Upper lobe of right lung (tissue), 1 donor: Measurements from ENCODE around the gene PAOX. TPM values are rescaled to one million over a fixed set of nuclear protein-coding genes. Genes with fewer than 3 reads are reported as not detected.

Experiments
- ATAC-seq: fragments of 200-7000 bp; cut with Tn5 transposase; one replicate; pipeline ENCODE4 v1.9.1; 2020; ENCODE audit warnings: mild to moderate bottlenecking, moderate library complexity
- DNase-seq: peaks from one replicate; pipeline ENCODE4 v3.0.0-alpha.2; 2020
- H3K27ac ChIP-seq: fragments of 200-600 bp; one replicate; pipeline ENCODE4 v1.8.0; 2022
- H3K27me3 ChIP-seq: fragments of 200-600 bp; one replicate; pipeline ENCODE4 v1.8.0; 2022; ENCODE audit warnings: mild to moderate bottlenecking
- H3K36me3 ChIP-seq: fragments of 200-600 bp; one replicate; pipeline ENCODE4 v1.8.0; 2022
- H3K4me1 ChIP-seq: fragments of 200-600 bp; one replicate; pipeline ENCODE4 v1.8.0; 2022
- H3K4me3 ChIP-seq: fragments of 200-600 bp; one replicate; pipeline ENCODE4 v1.8.0; 2022; ENCODE audit warnings: mild to moderate bottlenecking
- H3K9me3 ChIP-seq: fragments of 200-600 bp; one replicate; pipeline ENCODE4 v1.8.0; 2022
- intact Hi-C: fragments of 100-400 bp; cut with DNase I; formaldehyde crosslinking; loops from one replicate; pipeline ENCODE4 v1.11.0; 2022
- total RNA-seq: library from RNA; stranded (reverse); fragmentation: NEBNext Ultra II Directional; extraction: Animal tissue kit (Norgen Biotek cat#: 25700); gene quantifications from one replicate; pipeline ENCODE4 v1.2.1, GENCODE V29; 2021
- TF ChIP-seq, protein P1 (sequence below): fragments of 200-600 bp; IDR thresholded peaks from one replicate; pipeline ENCODE4 v1.8.0; 2022; ENCODE audit warnings: antibody characterized with exemption
- donor health status: DM: no; HTN: yes; CAD: no; lungs with severe emphysema.

PAOX gene
- total RNA-seq, 1 donor from 2014 or later, result 6.0 TPM

DNA sequence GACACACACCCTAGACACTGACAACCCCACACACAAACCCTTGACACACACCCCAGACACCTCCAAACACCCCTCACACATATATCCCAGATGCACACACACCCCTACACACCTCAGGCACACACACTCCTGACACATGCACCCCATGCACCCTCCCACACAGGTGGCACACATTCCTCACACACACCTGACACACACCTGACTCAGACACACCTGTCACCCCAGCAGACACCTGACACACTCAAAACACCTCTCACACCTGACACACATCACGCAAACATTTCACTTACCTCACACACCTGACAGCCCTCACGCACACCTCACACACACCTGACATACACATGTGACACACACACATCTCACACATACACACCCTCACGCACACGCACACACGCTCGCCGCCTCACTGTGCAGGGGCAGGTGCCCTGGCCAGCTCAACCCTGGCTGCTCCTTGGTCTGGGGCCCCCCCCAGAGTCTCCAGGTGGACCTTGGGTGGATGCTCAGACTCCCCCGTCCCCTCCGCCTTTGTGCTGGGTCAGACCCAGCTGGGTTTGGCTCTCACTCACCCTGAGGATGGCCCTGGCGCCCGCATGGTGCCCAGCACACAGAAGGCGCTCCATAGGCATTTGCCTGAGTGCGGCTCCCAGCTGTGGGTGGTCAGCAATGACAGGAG is 39.2 kb upstream of the PAOX start:
- peaks cover 58% of the 10 kb centered on the region for H3K27me3 ChIP-seq
- intact Hi-C loops, result no loop called here
- H3K4me3 ChIP-seq, result no peak overlapping the region
- H3K36me3 ChIP-seq, result no peaks in the 10 kb centered on the region
- TF ChIP-seq, protein P1, sequence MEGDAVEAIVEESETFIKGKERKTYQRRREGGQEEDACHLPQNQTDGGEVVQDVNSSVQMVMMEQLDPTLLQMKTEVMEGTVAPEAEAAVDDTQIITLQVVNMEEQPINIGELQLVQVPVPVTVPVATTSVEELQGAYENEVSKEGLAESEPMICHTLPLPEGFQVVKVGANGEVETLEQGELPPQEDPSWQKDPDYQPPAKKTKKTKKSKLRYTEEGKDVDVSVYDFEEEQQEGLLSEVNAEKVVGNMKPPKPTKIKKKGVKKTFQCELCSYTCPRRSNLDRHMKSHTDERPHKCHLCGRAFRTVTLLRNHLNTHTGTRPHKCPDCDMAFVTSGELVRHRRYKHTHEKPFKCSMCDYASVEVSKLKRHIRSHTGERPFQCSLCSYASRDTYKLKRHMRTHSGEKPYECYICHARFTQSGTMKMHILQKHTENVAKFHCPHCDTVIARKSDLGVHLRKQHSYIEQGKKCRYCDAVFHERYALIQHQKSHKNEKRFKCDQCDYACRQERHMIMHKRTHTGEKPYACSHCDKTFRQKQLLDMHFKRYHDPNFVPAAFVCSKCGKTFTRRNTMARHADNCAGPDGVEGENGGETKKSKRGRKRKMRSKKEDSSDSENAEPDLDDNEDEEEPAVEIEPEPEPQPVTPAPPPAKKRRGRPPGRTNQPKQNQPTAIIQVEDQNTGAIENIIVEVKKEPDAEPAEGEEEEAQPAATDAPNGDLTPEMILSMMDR, result no peak
- DNase-seq, result no peak
- H3K27ac ChIP-seq, result no peak overlapping the region
- peaks cover 16% of the 10 kb centered on the region for H3K4me1 ChIP-seq
- no peaks in the 10 kb centered on the region for H3K9me3 ChIP-seq
- ATAC-seq, result no peak

DNA sequence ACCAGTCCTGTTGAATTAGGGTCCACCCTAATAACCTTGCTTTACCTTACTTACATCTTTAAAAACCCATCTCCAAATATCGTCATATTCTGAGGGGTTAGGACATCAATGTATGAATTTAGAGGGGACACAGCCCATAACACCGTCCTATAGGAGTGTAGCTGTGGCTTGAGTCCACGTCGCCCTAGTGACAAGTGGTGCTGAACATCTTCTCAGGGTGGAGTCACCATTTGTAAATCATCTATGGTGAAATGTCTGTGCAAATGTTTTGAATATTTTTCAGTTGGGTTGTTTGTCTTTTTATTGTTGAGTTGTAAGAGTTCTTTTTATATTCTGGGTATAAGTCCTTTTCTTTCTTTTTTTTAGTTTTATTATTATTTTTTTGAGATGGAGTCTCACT is 37.1 kb upstream of the PAOX start:
- H3K4me3 ChIP-seq, result no peak overlapping the region
- intact Hi-C loops, result no loop called here
- no peak for ATAC-seq
- no peak overlapping the region for H3K27ac ChIP-seq
- no peak for DNase-seq
- H3K4me1 ChIP-seq, result no peaks in the 10 kb centered on the region
- H3K27me3 ChIP-seq, result peaks cover 55% of the 10 kb centered on the region
- no peaks in the 10 kb centered on the region for H3K36me3 ChIP-seq
- TF ChIP-seq, protein P1, result no peak
- no peaks in the 10 kb centered on the region for H3K9me3 ChIP-seq

DNA sequence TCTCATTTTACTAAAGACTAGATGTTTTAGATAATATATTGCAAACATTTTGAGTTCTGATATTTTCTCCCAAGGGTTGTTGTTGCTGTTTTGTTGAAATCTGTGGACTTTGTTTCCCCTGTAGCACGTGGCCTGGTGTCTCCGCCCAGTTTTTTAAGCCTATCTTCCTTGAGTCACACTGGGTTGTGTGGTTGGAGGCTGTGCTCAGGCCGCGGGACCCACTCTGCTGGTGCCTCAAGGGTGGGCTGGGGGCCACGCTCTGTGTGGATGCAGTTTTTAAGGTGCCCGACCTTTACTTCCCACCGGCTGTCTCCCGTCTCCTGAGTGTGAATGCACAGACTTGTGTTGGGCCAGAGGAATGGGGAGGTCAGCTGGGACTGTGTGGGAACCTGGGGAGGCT is 36.1 kb upstream of the PAOX start:
- TF ChIP-seq, protein P1, result no peak
- no peaks in the 10 kb centered on the region for H3K36me3 ChIP-seq
- DNase-seq (no peak), ATAC-seq (no peak)
- no peaks in the 10 kb centered on the region for H3K4me1 ChIP-seq
- H3K27ac ChIP-seq, result no peak overlapping the region
- intact Hi-C loops, result no loop called here
- H3K27me3 ChIP-seq, result peaks cover 57% of the 10 kb centered on the region
- no peaks in the 10 kb centered on the region for H3K9me3 ChIP-seq
- no peak overlapping the region for H3K4me3 ChIP-seq

DNA sequence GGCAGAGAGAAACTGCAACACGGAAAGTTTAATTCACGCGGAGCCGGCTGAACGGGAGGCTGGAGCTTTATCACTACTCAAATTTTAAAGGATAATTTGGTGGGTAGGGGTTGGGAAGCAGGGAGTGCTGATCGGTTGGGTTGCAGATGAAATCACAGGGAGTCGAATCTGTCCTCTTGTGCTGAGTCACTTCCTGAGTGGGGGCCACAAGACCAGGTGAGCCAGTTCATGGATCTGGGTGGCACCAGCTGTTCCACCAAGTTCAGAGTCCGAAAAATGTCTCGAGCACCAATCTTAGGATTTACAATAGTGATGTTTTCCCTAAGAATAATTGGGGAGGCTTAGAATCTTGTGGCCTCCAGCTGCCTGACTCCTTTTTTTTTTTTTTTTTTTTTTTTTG is 35.5 kb upstream of the PAOX start:
- intact Hi-C loops, result no loop called here
- H3K27me3 ChIP-seq, result peaks cover 61% of the 10 kb centered on the region

DNA sequence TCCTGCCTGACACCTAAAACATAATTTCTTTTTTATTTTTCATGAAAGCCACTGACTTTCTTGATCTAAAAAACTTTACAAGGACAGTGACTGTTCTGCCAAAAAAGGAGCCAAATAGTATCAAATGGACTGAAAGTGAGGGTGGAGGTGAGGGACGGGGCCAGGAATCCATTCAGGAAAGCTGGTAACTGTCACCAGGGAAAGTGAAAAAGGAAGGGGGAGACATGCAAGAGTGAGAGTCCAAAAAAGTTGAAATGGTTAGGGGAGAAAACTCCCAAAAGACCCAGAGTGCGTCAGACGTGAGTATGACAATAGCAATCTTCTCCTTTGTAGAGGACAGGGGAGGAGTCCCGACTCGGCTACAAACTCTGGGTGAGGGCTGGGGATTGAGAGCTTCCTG is 34.8 kb upstream of the PAOX start:
- Histone ChIP-seq H3K27me3 (peaks cover 61% of the 10 kb centered on the region), H3K36me3 (no peaks in the 10 kb centered on the region), H3K9me3 (no peaks in the 10 kb centered on the region), H3K4me3 (no peak overlapping the region), H3K27ac (no peak overlapping the region), H3K4me1 (no peaks in the 10 kb centered on the region)
- TF ChIP-seq, protein P1, result no peak
- ATAC-seq, result no peak
- intact Hi-C loops, result no loop called here
- DNase-seq, result no peak

More for the DNA sequence above, 35.5 kb upstream of the PAOX start:
- no peak for ATAC-seq
- H3K9me3 ChIP-seq, result no peaks in the 10 kb centered on the region
- no peaks in the 10 kb centered on the region for H3K4me1 ChIP-seq
- DNase-seq, result no peak
- TF ChIP-seq, protein P1, result no peak
- no peak overlapping the region for H3K27ac ChIP-seq
- H3K36me3 ChIP-seq, result no peaks in the 10 kb centered on the region
- H3K4me3 ChIP-seq, result no peak overlapping the region

DNA sequence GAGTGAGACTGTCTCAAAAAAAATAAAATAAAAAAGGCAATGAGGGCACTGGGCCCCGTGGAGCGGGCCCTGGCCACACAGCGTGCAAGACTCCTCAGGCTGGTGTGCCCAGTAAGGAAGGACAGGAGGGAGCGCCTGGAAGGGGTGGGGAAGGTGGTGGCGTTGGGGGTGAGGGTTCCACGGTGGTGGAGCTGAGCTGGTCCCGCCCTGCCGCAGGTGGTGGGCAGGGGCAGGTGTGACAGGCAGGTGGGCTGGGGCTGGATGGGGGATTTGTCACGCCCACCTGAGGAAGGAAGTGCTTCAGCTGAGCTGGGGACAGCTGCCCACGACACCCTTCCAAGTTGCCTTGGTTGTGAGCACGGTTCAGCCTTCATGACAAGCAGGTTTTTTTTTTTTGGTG is 32.6 kb upstream of the PAOX start:
- DNase-seq (no peak), ATAC-seq (no peak)
- Histone ChIP-seq H3K9me3 (no peaks in the 10 kb centered on the region), H3K36me3 (no peaks in the 10 kb centered on the region), H3K4me3 (no peak overlapping the region), H3K27ac (no peak overlapping the region), H3K4me1 (no peaks in the 10 kb centered on the region), H3K27me3 (peaks cover 60% of the 10 kb centered on the region)
- TF ChIP-seq, protein P1, result no peak
- intact Hi-C loops, result no loop called here
